Natural killer cell (primary cell): ENCODE results near the gene PIGQ. TPM values are rescaled to one million over a fixed set of nuclear protein-coding genes. Genes with fewer than 3 reads are reported as not detected.

Source experiments
- ATAC-seq, 3 donors: fragments of 150-1000 bp in 2 of 3; fragments of 200-7000 bp in 1 of 3; cut with Tn5 transposase; 1 replicate in 1 of 3; 2 replicates in 2 of 3; pipeline ENCODE4 v1.10.0; 2021; ENCODE audit warnings: mild to moderate bottlenecking in 2 of 3, moderate library complexity in 2 of 3
- DNase-seq, 2 donors: peaks; one replicate each; pipeline versions ENCODE4 v3.0.0 to v3.0.0-alpha.2; 2013 to 2021; ENCODE audit warnings: mixed read lengths in 1 of 2
- H3K27ac ChIP-seq: one replicate; pipeline ENCODE4 v1.5.1; 2013; ENCODE audit warnings: mild to moderate bottlenecking, low read length
- H3K27me3 ChIP-seq: one replicate; pipeline ENCODE4 v1.6.1; 2013; ENCODE audit warnings: low read length; ENCODE audit not compliant: control insufficient read depth, insufficient read depth
- H3K36me3 ChIP-seq: one replicate; pipeline ENCODE4 v1.6.1; 2013; ENCODE audit warnings: low read length; ENCODE audit not compliant: control insufficient read depth, insufficient read depth
- H3K4me1 ChIP-seq: one replicate; pipeline ENCODE4 v1.6.1; 2013; ENCODE audit warnings: low read length; ENCODE audit not compliant: control insufficient read depth, insufficient read depth
- H3K4me3 ChIP-seq: one replicate; pipeline ENCODE4 v1.5.1; 2013; ENCODE audit warnings: low read length
- H3K9me3 ChIP-seq: one replicate; pipeline ENCODE4 v1.6.1; 2013; ENCODE audit warnings: low read length; ENCODE audit not compliant: control insufficient read depth, insufficient read depth
- H3K27ac Mint-ChIP-seq, 2 donors: one replicate each; pipeline ENCODE4 v1.8.0; 2022; ENCODE audit warnings: mild to moderate bottlenecking in 2 of 2, mixed read lengths in 2 of 2, moderate library complexity in 1 of 2
- H3K27me3 Mint-ChIP-seq, 2 donors: one replicate each; pipeline ENCODE4 v1.8.0; 2022; ENCODE audit warnings: low read depth in 2 of 2, mixed read lengths in 2 of 2
- H3K36me3 Mint-ChIP-seq: one replicate; pipeline ENCODE4 v1.8.0; 2022; ENCODE audit warnings: mixed read lengths
- H3K4me1 Mint-ChIP-seq, 2 donors: one replicate each; pipeline ENCODE4 v1.8.0; 2022; ENCODE audit warnings: mixed read lengths in 2 of 2
- H3K4me3 Mint-ChIP-seq: one replicate; pipeline ENCODE4 v1.8.0; 2022; ENCODE audit warnings: mild to moderate bottlenecking, moderate library complexity, mixed read lengths
- H3K9me3 Mint-ChIP-seq, 2 donors: one replicate each; pipeline ENCODE4 v1.8.0; 2022; ENCODE audit warnings: mixed read lengths in 2 of 2
- CTCF ChIP-seq: fragments of 200-600 bp; IDR thresholded peaks from one replicate; pipeline ENCODE4 v1.8.0; 2022; ENCODE audit warnings: antibody characterized with exemption
- WGBS: methylation state at CpG from one replicate; pipeline ENCODE4 v1.1.7; 2013; ENCODE audit warnings: missing lambda C conversion rate; ENCODE audit not compliant: insufficient coverage; 5-methylcytosine and 5-hydroxymethylcytosine counted together
- intact Hi-C: fragments of 100-400 bp; cut with micrococcal nuclease; formaldehyde crosslinking; loops from one replicate; pipeline ENCODE4 v1.14.2; 2022
- total RNA-seq, 4 donors: library from RNA; stranded (reverse); fragments of 120-200 nt in 1 of 4; gene quantifications; one replicate each; pipeline versions ENCODE4 v1.2.3 to v1.2.4, GENCODE V29; 2013 to 2022

PIGQ gene
- total RNA-seq, 3 donors from 2014 or later (not counting 1 experiment from before 2014, with no cell fraction given), result 27.6 to 40.5 (median 37.0) TPM

GRCh38 chr16:559411-560203, 10.2 kb upstream of the PIGQ start:
- Histone ChIP-seq H3K27ac (no peak overlapping the region), H3K36me3 (no peaks in the 10 kb centered on the region), H3K4me1 (no peaks in the 10 kb centered on the region), H3K4me3 (no peak overlapping the region), H3K9me3 (no peaks in the 10 kb centered on the region), H3K27me3 (peaks cover 10% of the 10 kb centered on the region)
- Mint-ChIP-seq H3K4me3 (peak overlapping the region; percentile 40), H3K4me1 (no peaks in the 10 kb centered on the region), H3K27me3 (peaks cover 0 to 4% of the 10 kb centered on the region in 2 donors), H3K27ac (no peak overlapping the region), H3K36me3 (no peaks in the 10 kb centered on the region), H3K9me3 (no peaks in the 10 kb centered on the region)
- intact Hi-C loops, result no loop called here
- no peak for DNase-seq
- ATAC-seq, result peak in 1 of 3 donors; percentile 17
- TF ChIP-seq CTCF, result no peak
- 18% methylated on average over 62 of the region's 62 CpGs for WGBS

- Histone ChIP-seq H3K36me3 (no peaks in the 10 kb centered on the region), H3K27ac (no peak within 1 kb of the TSS), H3K4me3 (no peak within 1 kb of the TSS), H3K27me3 (peaks cover 10% of the 10 kb centered on the region), H3K4me1 (no peaks in the 10 kb centered on the region), H3K9me3 (no peaks in the 10 kb centered on the region)
- DNase-seq (no peak), ATAC-seq (peak in 1 of 3 donors; percentile 29)
- Mint-ChIP-seq H3K27me3 (peaks cover 0 to 4% of the 10 kb centered on the region in 2 donors), H3K4me3 (peak within 1 kb of the TSS; percentile 40), H3K4me1 (no peaks in the 10 kb centered on the region), H3K36me3 (no peaks in the 10 kb centered on the region), H3K27ac (no peak within 1 kb of the TSS), H3K9me3 (no peaks in the 10 kb centered on the region)
- intact Hi-C loops, result no loop called here
- WGBS, result 3% methylated on average over 84 of the region's 84 CpGs
- no peak for TF ChIP-seq CTCF
Measured at GRCh38 chr16:560204-560700, 9.5 kb upstream of the PIGQ start, which contains the start of gene PRR35. Gene PRR35 (plus strand): TSS chr16:560394. CDS start chr16:563295, 2,901 bp downstream.

DNA sequence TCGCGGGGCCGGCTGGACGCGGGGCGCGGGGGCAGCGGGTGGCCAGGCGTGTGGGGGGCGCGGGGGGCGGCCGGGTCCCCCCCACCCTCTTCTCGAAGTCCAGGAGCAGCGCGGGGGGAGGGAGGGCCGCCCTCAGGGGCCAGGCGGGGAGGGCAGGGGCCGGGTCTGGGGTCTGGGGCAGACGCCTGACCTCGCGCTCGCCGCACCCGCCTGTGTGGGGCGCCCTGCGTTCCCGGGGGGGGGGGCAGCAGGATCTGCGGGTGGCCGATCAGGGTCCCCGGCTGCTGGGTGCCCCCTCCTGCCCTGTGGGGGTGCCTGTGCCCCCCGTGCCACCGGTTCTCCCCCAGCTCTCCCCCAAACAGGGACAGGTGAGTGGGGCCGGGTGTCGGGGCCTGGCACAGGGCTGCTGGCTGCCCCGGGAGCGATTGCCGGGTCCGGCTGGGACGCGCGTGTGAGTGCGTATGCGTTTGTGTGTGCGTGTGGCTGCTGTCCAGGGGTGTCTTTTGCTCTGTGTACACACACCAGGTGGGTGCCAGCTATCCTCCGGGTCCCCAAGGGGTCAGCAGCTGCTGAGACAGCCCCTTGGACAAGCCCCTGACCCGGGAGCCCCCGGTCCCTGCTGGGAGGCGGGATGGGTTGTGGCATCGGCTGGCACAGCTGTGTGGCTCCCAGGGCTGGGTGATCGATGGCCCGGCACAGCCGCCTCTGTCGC, 8.9 kb upstream of the PIGQ start:
- no peak for TF ChIP-seq CTCF
- Mint-ChIP-seq H3K4me3 (no peak overlapping the region), H3K36me3 (no peaks in the 10 kb centered on the region), H3K9me3 (no peaks in the 10 kb centered on the region), H3K27me3 (peaks cover 0 to 4% of the 10 kb centered on the region in 2 donors), H3K27ac (no peak overlapping the region), H3K4me1 (no peaks in the 10 kb centered on the region)
- Histone ChIP-seq H3K4me3 (no peak overlapping the region), H3K36me3 (no peaks in the 10 kb centered on the region), H3K4me1 (no peaks in the 10 kb centered on the region), H3K27me3 (peaks cover 10% of the 10 kb centered on the region), H3K9me3 (no peaks in the 10 kb centered on the region), H3K27ac (no peak overlapping the region)
- 34% methylated on average over 53 of the region's 54 CpGs for WGBS
- no peak for ATAC-seq
- intact Hi-C loops, result no loop called here
- no peak for DNase-seq
